Adipose tissue (tissue), 3 donors: ENCODE measurements around the gene TRMT44. TPM values are rescaled to one million over a fixed set of nuclear protein-coding genes. Genes with fewer than 3 reads are reported as not detected.
"Not testable (repeated sequence)": the region's sequence is repeated elsewhere in the genome, so short reads cannot be mapped to it uniquely, and the experiment has no call there.

Source experiments
- H3K27ac ChIP-seq: one replicate; pipeline ENCODE4 v1.5.1; 2013; ENCODE audit warnings: low read depth, low read length
- WGBS, 3 donors: extraction: QIAGEN DNeasy Blood & Tissue Kit; methylation state at CpG; one replicate each; pipeline ENCODE4 v1.1.7; 2013; 5-methylcytosine and 5-hydroxymethylcytosine counted together
- polyA plus RNA-seq, 3 donors: library from polyadenylated mRNA; stranded (reverse); fragments of 200-250 nt; gene quantifications; one replicate each; pipeline ENCODE4 v1.2.3, GENCODE V29; 2013
- donor health status: healthy with polysubstance abuse.
- donor health status: Bipolar disorder and iron deficiency.
- donor health status: healthy.

The TRMT44 gene
- polyA plus RNA-seq, 3 donors, result 4.5 to 11.9 (median 5.3) TPM

GRCh38 chr4:8474856-8475255 lies 34.3 kb downstream of the TRMT44 start:
- 96 to 98% (median 98%) methylated on average over 13 of the region's 13 CpGs for WGBS, 3 donors
- no peak overlapping the region for H3K27ac ChIP-seq

GRCh38 chr4:8475751-8476575 lies 35.4 kb downstream of the TRMT44 start:
- H3K27ac ChIP-seq, result no peak overlapping the region
- WGBS, 3 donors, result 89 to 90% (median 89%) methylated on average over 29 of the region's 29 CpGs

- H3K27ac ChIP-seq, result no peak overlapping the region
- WGBS, 3 donors, result 92 to 94% (median 93%) methylated on average over 15 to 16 of the region's 16 CpGs
Measured at GRCh38 chr4:8477095-8477635, 36.6 kb downstream of the TRMT44 start.

- 86 to 94% (median 90%) methylated on average over 8 of the region's 8 CpGs for WGBS, 3 donors
- no peak overlapping the region for H3K27ac ChIP-seq
Measured at GRCh38 chr4:8477676-8478075, 37.1 kb downstream of the TRMT44 start.

- WGBS, 3 donors, result 94 to 96% (median 95%) methylated on average over 9 of the region's 9 CpGs
- no peak overlapping the region for H3K27ac ChIP-seq
Measured at GRCh38 chr4:8478371-8478770, 37.8 kb downstream of the TRMT44 start.

- H3K27ac ChIP-seq, result no peak overlapping the region
- 86 to 89% (median 88%) methylated on average over 24 of the region's 24 CpGs for WGBS, 3 donors
Measured at GRCh38 chr4:8478801-8479744, 38.5 kb downstream of the TRMT44 start.

GRCh38 chr4:8480221-8480620 lies 39.6 kb downstream of the TRMT44 start:
- no peak overlapping the region for H3K27ac ChIP-seq
- 93 to 94% (median 93%) methylated on average over 11 of the region's 11 CpGs for WGBS, 3 donors

- 53 to 57% (median 56%) methylated on average over 8 of the region's 9 CpGs for WGBS, 3 donors
- not testable (repeated sequence) for H3K27ac ChIP-seq
Measured at GRCh38 chr4:8486643-8487042, 46.1 kb downstream of the TRMT44 start.

- no peak overlapping the region for H3K27ac ChIP-seq
- 87 to 95% (median 89%) methylated on average over 5 of the region's 5 CpGs for WGBS, 3 donors
Measured at GRCh38 chr4:8488791-8489369, 48.3 kb downstream of the TRMT44 start.

- WGBS, 3 donors, result 94 to 98% (median 94%) methylated on average over 14 to 21 of the region's 23 CpGs
- not testable (repeated sequence) for H3K27ac ChIP-seq
Measured at GRCh38 chr4:8491478-8491877, 50.9 kb downstream of the TRMT44 start.

GRCh38 chr4:8492174-8492573 lies 51.6 kb downstream of the TRMT44 start:
- 86 to 91% (median 89%) methylated on average over 9 of the region's 9 CpGs for WGBS, 3 donors
- no peak overlapping the region for H3K27ac ChIP-seq

GRCh38 chr4:8493484-8493883 lies 52.9 kb downstream of the TRMT44 start:
- WGBS, 3 donors, result 84 to 91% (median 90%) methylated on average over 11 of the region's 11 CpGs
- H3K27ac ChIP-seq, result no peak overlapping the region

- H3K27ac ChIP-seq, result no peak overlapping the region
- 74 to 82% (median 76%) methylated on average over 3 of the region's 3 CpGs for WGBS, 3 donors
Measured at GRCh38 chr4:8494218-8494617, 53.6 kb downstream of the TRMT44 start.

GRCh38 chr4:8494983-8495548 lies 54.5 kb downstream of the TRMT44 start:
- 76 to 87% (median 86%) methylated on average over 5 of the region's 5 CpGs for WGBS, 3 donors
- no peak overlapping the region for H3K27ac ChIP-seq

GRCh38 chr4:8495803-8496202 lies 55.2 kb downstream of the TRMT44 start:
- WGBS, 3 donors, result 90 to 95% (median 93%) methylated on average over 3 of the region's 3 CpGs
- no peak overlapping the region for H3K27ac ChIP-seq

GRCh38 chr4:8497762-8498161 lies 57.2 kb downstream of the TRMT44 start:
- 85 to 91% (median 90%) methylated on average over 3 of the region's 3 CpGs for WGBS, 3 donors
- no peak overlapping the region for H3K27ac ChIP-seq

- WGBS, 3 donors, result 84 to 85% (median 84%) methylated on average over 7 of the region's 7 CpGs
- no peak overlapping the region for H3K27ac ChIP-seq
Measured at GRCh38 chr4:8500966-8501365, 60.4 kb downstream of the TRMT44 start.

- 80 to 87% (median 86%) methylated on average over 5 of the region's 5 CpGs for WGBS, 3 donors
- H3K27ac ChIP-seq, result no peak overlapping the region
Measured at GRCh38 chr4:8501781-8502180, 61.2 kb downstream of the TRMT44 start.
